ENCODE measurements around the gene DNAJA1.
"Not testable (repeated sequence)": the region's sequence is repeated elsewhere in the genome, so short reads cannot be mapped to it uniquely, and the experiment has no call there.

Gene DNAJA1

GRCh38 chr9:33024966-33025571 is at the start of gene DNAJA1:
Gene DNAJA1 (plus strand): TSS chr9:33025273. CDS start chr9:33026485, 1,212 bp downstream.
- peak; percentile 90 to 91 (median 90) for DNase-seq (ENCODE audit: low read depth in 4 of 4, low spot score in 1 of 4)

GRCh38 chr9:32978051-32978450 is 47.0 kb upstream of the DNAJA1 start:
- no peak for DNase-seq (ENCODE audit: low read depth in 4 of 4, low spot score in 1 of 4)

GRCh38 chr9:32986971-32987370 is 38.1 kb upstream of the DNAJA1 start:
- DNase-seq (ENCODE audit: low read depth in 4 of 4, low spot score in 1 of 4): no peak

- DNase-seq (ENCODE audit: low read depth in 4 of 4, low spot score in 1 of 4): no peak
Observed at GRCh38 chr9:32989660-32990059, 35.4 kb upstream of the DNAJA1 start.

- no peak for DNase-seq (ENCODE audit: low read depth in 4 of 4, low spot score in 1 of 4)
Observed at GRCh38 chr9:32991897-32992594, 33.0 kb upstream of the DNAJA1 start.

- no peak for DNase-seq (ENCODE audit: low read depth in 4 of 4, low spot score in 1 of 4)
Observed at GRCh38 chr9:32992595-32993238, 32.4 kb upstream of the DNAJA1 start.

GRCh38 chr9:33000682-33001055 is 24.4 kb upstream of the DNAJA1 start:
- peak in 2 of 4 experiments; percentile 9 to 21 for DNase-seq (ENCODE audit: low read depth in 4 of 4, low spot score in 1 of 4)

GRCh38 chr9:33005335-33005734 is 19.7 kb upstream of the DNAJA1 start:
- not testable (repeated sequence) for DNase-seq (ENCODE audit: low read depth in 4 of 4, low spot score in 1 of 4)

- DNase-seq (ENCODE audit: low read depth in 4 of 4, low spot score in 1 of 4): no peak
Observed at GRCh38 chr9:33007755-33008154, 17.3 kb upstream of the DNAJA1 start.

- DNase-seq (ENCODE audit: low read depth in 4 of 4, low spot score in 1 of 4): no peak
Observed at GRCh38 chr9:33011831-33012230, 13.2 kb upstream of the DNAJA1 start.

GRCh38 chr9:33012328-33013069 is 12.6 kb upstream of the DNAJA1 start:
- DNase-seq (ENCODE audit: low read depth in 4 of 4, low spot score in 1 of 4): no peak

GRCh38 chr9:33013962-33014664 is 11.0 kb upstream of the DNAJA1 start:
- no peak for DNase-seq (ENCODE audit: low read depth in 4 of 4, low spot score in 1 of 4)

GRCh38 chr9:33014665-33015014 is 10.4 kb upstream of the DNAJA1 start:
- DNase-seq (ENCODE audit: low read depth in 4 of 4, low spot score in 1 of 4): no peak

- no peak for DNase-seq (ENCODE audit: low read depth in 4 of 4, low spot score in 1 of 4)
Observed at GRCh38 chr9:33017283-33018041, 7.6 kb upstream of the DNAJA1 start.

GRCh38 chr9:33019797-33020196 is 5.3 kb upstream of the DNAJA1 start:
- no peak for DNase-seq (ENCODE audit: low read depth in 4 of 4, low spot score in 1 of 4)

GRCh38 chr9:33022303-33022702 is 2.8 kb upstream of the DNAJA1 start:
- no peak for DNase-seq (ENCODE audit: low read depth in 4 of 4, low spot score in 1 of 4)

- no peak for DNase-seq (ENCODE audit: low read depth in 4 of 4, low spot score in 1 of 4)
Observed at GRCh38 chr9:33022755-33023154, 2.3 kb upstream of the DNAJA1 start.

- no peak for DNase-seq (ENCODE audit: low read depth in 4 of 4, low spot score in 1 of 4)
Observed at GRCh38 chr9:33023661-33024060, 1.4 kb upstream of the DNAJA1 start.

- DNase-seq (ENCODE audit: low read depth in 4 of 4, low spot score in 1 of 4): no peak
Observed at GRCh38 chr9:33024126-33024965, 727 bp upstream of the DNAJA1 start.

Data from stimulated activated CD4-positive, alpha-beta T cell treated with anti-CD3 and anti-CD28 coated beads, Interleukin-1b, Interleukin-23, amount 100 ng/mL, for 24 hours (primary cell).